22Rv1 (cell line): ENCODE results near the gene PLCXD3.

Experiments
- H3K27ac ChIP-seq: fragments of 450-650 bp; 2 replicates; pipeline ENCODE4 v1.5.1; 2017
- ZFX ChIP-seq: fragments of 450-650 bp; IDR thresholded peaks from 2 replicates; pipeline ENCODE4 v1.6.1; 2017; ENCODE audit warnings: antibody characterized with exemption, borderline replicate concordance
- TF ChIP-seq, protein P1 (sequence below): fragments of 450-650 bp; IDR thresholded peaks from 2 replicates; pipeline ENCODE4 v1.5.1; 2017; ENCODE audit warnings: mild to moderate bottlenecking

The PLCXD3 gene

GRCh38 chr5:41447650-41448510, 62.5 kb downstream of the PLCXD3 start:
- no peak overlapping the region for H3K27ac ChIP-seq
- TF ChIP-seq, protein P1, sequence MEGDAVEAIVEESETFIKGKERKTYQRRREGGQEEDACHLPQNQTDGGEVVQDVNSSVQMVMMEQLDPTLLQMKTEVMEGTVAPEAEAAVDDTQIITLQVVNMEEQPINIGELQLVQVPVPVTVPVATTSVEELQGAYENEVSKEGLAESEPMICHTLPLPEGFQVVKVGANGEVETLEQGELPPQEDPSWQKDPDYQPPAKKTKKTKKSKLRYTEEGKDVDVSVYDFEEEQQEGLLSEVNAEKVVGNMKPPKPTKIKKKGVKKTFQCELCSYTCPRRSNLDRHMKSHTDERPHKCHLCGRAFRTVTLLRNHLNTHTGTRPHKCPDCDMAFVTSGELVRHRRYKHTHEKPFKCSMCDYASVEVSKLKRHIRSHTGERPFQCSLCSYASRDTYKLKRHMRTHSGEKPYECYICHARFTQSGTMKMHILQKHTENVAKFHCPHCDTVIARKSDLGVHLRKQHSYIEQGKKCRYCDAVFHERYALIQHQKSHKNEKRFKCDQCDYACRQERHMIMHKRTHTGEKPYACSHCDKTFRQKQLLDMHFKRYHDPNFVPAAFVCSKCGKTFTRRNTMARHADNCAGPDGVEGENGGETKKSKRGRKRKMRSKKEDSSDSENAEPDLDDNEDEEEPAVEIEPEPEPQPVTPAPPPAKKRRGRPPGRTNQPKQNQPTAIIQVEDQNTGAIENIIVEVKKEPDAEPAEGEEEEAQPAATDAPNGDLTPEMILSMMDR: no peak
- TF ChIP-seq ZFX: no peak

GRCh38 chr5:41445937-41446563, 64.4 kb downstream of the PLCXD3 start:
- no peak overlapping the region for H3K27ac ChIP-seq
- TF ChIP-seq ZFX: no peak
- TF ChIP-seq, protein P1: no peak

DNA sequence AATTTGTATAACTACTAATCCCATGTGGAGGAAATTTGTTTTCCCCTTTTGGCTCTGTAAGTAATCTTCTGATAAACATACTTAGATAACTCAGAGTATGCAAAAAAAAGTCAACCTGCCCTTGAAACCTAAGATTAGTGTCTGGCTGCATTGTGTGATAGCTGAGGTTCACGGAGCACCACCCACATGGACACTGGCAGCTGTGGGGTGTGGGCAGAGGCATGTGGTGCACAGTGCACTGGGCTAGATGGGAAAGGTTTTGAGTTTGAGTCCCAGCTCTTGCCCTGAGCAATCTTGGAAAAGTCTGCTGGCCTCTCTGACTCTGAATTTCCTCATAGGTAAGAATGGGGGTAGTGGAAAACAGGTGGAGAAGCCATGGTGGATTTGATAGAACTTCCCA, 75.1 kb downstream of the PLCXD3 start:
- TF ChIP-seq, protein P1: no peak
- no peak overlapping the region for H3K27ac ChIP-seq

DNA sequence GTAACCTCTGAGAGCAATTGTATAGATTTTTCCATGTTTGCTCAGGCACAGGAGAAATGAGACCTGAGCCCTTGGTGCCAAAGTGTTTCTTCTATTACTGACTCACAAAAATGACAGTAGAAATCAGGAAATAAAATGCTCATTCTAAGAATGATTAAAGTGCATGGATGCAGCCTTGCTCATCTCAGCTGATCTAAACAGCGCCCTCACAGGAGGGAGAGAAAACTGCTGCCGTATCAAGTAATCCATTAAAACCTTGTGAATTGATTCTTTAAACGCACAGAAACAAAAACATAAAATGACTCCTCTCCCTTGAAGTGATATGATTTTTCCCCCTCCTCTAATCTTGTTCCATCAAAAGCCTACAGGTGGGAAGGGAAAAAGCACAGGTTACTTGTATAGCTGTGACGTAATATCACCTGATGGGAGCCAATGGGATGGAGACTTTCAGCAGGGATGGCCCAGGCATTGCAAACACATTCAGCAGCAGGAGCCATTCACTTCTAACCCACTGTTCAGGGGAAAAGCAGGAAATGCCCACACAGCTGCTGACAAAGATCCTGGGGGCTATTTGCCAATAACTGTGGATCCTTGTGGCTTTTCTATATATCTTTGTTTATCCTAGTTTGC, 76.7 kb downstream of the PLCXD3 start:
- peak overlapping the region; percentile 59; the same call in 1 of the 2 replicates for H3K27ac ChIP-seq
- TF ChIP-seq, protein P1: peak; percentile 90
- TF ChIP-seq ZFX: no peak

DNA sequence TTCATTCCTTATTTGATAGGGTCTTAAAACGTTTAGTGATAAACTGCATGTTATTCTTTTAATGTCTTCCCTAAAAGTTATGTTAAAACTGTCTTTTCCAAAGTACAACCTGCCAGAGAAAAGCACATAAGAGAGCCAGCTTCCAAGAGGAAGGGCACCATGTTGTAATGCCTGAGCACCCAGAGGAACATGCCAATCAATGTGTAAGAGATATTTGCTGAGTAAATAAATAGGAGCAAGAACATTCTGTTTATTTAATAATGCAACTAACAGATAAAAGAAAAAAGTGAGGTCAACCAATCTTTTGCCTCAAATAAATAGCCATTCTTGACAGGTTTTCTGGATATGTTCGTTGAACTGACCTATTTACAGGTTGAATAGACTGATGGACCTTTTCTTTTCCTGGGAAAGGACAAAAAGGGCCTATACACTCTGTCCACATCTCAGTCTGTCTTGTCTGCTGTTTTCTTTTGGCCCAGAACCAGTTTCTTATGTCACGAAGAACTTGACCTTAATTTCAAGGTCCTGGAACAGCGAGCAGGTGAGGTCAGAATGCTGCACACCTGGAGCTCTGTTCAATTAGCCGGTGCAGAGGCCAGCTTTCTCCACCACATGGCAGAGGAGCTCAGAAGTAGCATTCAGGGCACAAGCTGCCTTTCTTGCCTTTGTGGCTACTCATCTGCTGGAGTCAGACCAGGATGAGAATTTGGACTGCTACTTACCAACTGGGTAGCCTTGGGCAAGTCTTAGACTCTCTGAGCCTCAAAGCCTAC, 77.7 kb downstream of the PLCXD3 start:
- TF ChIP-seq ZFX: no peak
- TF ChIP-seq, protein P1: no peak
- H3K27ac ChIP-seq: peak overlapping the region; percentile 59

DNA sequence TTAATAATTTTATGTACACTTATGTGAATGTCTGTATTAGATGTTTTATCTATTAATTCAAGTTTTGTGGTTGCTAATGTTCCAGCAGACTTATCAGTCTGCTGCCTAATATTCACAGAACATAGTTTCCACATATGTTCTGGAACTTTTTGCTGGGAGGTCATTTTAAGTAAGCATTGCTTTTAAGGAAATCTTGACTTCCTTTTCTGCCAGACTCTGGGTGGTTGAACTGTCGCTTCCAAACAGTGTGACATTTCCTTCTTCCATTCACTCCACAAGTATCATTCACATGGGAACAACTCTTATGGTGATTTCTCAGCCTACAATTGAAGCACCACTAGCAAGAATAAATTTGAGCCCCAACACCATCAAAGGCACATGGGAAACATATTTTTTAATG, 82.9 kb downstream of the PLCXD3 start:
- H3K27ac ChIP-seq: no peak overlapping the region
- TF ChIP-seq ZFX: no peak
- TF ChIP-seq, protein P1: no peak
